K562 (cell line): Measurements from ENCODE around the gene CCR5AS.

Experiments used
- ATAC-seq: fragments of 200-7000 bp; cut with Tn5 transposase; 3 replicates; pipeline ENCODE4 v1.9.1; 2020; ENCODE audit warnings: moderate library complexity
- BruUV-seq: library from RNA; stranded (reverse); fragments of 400-500 nt; replicated peaks from 2 replicates; lab custom pipeline; 2021; lab: Mats Ljungman, UMichigan
- CTCF ChIA-PET: fragments of 300-600 bp; formaldehyde crosslinking; extraction: SDS; loops from one replicate; lab custom pipeline; 2021; ENCODE audit warnings: low intra/inter-chr PET ratio; lab: Yijun Ruan, JAX
- POLR2A ChIA-PET: fragments of 300-600, 350-650 bp; sonication (Branson Sonifier 250); formaldehyde crosslinking; extraction: SDS; loops from one replicate; lab custom pipeline; 2021; ENCODE audit warnings: antibody characterized with exemption, inconsistent platforms; lab: Yijun Ruan, JAX
- DNase-seq, 4 experiments: peaks; one replicate each; pipeline versions ENCODE4 v3.0.0 to v3.0.0-alpha.2; 2011 to 2018; ENCODE audit warnings: low spot score in 3 of 4, mixed read lengths in 3 of 4; ENCODE audit errors: extremely low read depth in 1 of 4
- FAIRE-seq: peaks from 2 replicates; lab custom pipeline; 2011; peaks lifted over from hg19 to GRCh38; lab: Jason Lieb, UNC
- H2AFZ ChIP-seq: 2 replicates; pipeline ENCODE4 v1.6.0; 2011; ENCODE audit warnings: low read depth, low read length, control low read depth, inconsistent platforms
- H3K27ac ChIP-seq: fragments of 200-600 bp; 3 replicates; pipeline ENCODE4 v1.8.0; 2011; ENCODE audit warnings: low read depth, mild to moderate bottlenecking, control low read depth, inconsistent platforms, low read length, moderate library complexity, mixed read lengths; ENCODE audit errors: extremely low read depth
- H3K27me3 ChIP-seq, 2 experiments: fragments of 300-600 bp in 1 of 2; 2 replicates in 1 of 2; 3 replicates in 1 of 2; pipeline versions ENCODE4 v1.6.0 to v1.8.0; 2011; ENCODE audit warnings: inconsistent platforms in 2 of 2, low read length in 2 of 2, mild to moderate bottlenecking in 1 of 2, mixed read lengths in 1 of 2, moderate library complexity in 1 of 2; ENCODE audit not compliant: control insufficient read depth in 2 of 2, insufficient read depth in 2 of 2
- H3K36me3 ChIP-seq: fragments of 300-600 bp; 3 replicates; pipeline ENCODE4 v1.8.0; 2011; ENCODE audit warnings: mild to moderate bottlenecking, low read length, inconsistent platforms; ENCODE audit not compliant: control insufficient read depth, insufficient read depth
- H3K4me1 ChIP-seq, 2 experiments: fragments of 200-600 bp in 1 of 2; replicated peaks in 1 of 2; 2 replicates in 1 of 2; 3 replicates in 1 of 2; pipeline versions ENCODE4 v1.5.1 to v1.8.0; 2011; ENCODE audit warnings: inconsistent platforms in 2 of 2, low read length in 2 of 2, mild to moderate bottlenecking in 1 of 2, mixed read lengths in 1 of 2, moderate library complexity in 1 of 2; ENCODE audit not compliant: control insufficient read depth in 2 of 2, insufficient read depth in 2 of 2
- H3K4me2 ChIP-seq: 2 replicates; pipeline ENCODE4 v1.6.1; 2011; ENCODE audit warnings: low read length, control low read depth, inconsistent platforms, mixed read lengths; ENCODE audit not compliant: insufficient read depth
- H3K4me3 ChIP-seq: fragments of 200-600 bp; sonication (generic), shearing (Covaris generic); 2 replicates; pipeline ENCODE4 v1.5.1; 2016; ENCODE audit warnings: control low read depth, inconsistent platforms
- H3K79me2 ChIP-seq: fragments of 200-600 bp; 3 replicates; pipeline ENCODE4 v1.8.0; 2011; ENCODE audit warnings: low read length, inconsistent platforms; ENCODE audit not compliant: control insufficient read depth, insufficient read depth
- H3K9ac ChIP-seq, 2 experiments: 2 replicates each; pipeline versions ENCODE4 v1.6.0 to v1.6.1; 2011; ENCODE audit warnings: low read depth in 2 of 2, low read length in 2 of 2, control low read depth in 1 of 2, inconsistent platforms in 1 of 2, mild to moderate bottlenecking in 1 of 2, mixed read lengths in 1 of 2; ENCODE audit not compliant: insufficient read depth in 1 of 2
- H3K9me1 ChIP-seq: one replicate; pipeline ENCODE4 v1.6.0; 2011; ENCODE audit warnings: inconsistent platforms, mild to moderate bottlenecking, low read length, moderate library complexity; ENCODE audit not compliant: control insufficient read depth, insufficient read depth
- H3K9me3 ChIP-seq: replicated peaks from 2 replicates; pipeline ENCODE4 v1.5.1; 2011; ENCODE audit warnings: low read depth, low read length, inconsistent platforms; ENCODE audit not compliant: control insufficient read depth, insufficient read depth
- H4K20me1 ChIP-seq: replicated peaks from 2 replicates; pipeline ENCODE4 v1.6.1; 2011; ENCODE audit warnings: low read length, inconsistent platforms, mixed read lengths; ENCODE audit not compliant: control insufficient read depth, insufficient read depth
- ETS2 ChIP-seq: IDR thresholded peaks from 2 replicates; pipeline ENCODE4 v1.6.1; 2016; ENCODE audit warnings: borderline replicate concordance, missing genetic modification characterization, mild to moderate bottlenecking, moderate library complexity, missing compliant biosample characterization; ENCODE audit not compliant: poor library complexity, severe bottlenecking
- HDAC8 ChIP-seq: fragments of 450-650 bp; IDR thresholded peaks from 2 replicates; pipeline ENCODE4 v1.6.1; 2016; ENCODE audit warnings: mild to moderate bottlenecking, missing genetic modification characterization, moderate library complexity, missing compliant biosample characterization
- HIVEP1 ChIP-seq: fragments of 250-450 bp; sonication (Bioruptor Pico); IDR thresholded peaks from 2 replicates; pipeline ENCODE4 v1.4.0; 2020; ENCODE audit warnings: mild to moderate bottlenecking
- HMGXB4 ChIP-seq: sonication (generic); formaldehyde crosslinking; IDR thresholded peaks from 2 replicates; pipeline ENCODE4 v1.8.1; 2023; ENCODE audit warnings: mild to moderate bottlenecking, missing genetic modification reagents
- HOMEZ ChIP-seq: fragments of 250-450 bp; sonication (Bioruptor Pico); IDR thresholded peaks from 2 replicates; pipeline ENCODE4 v1.4.0; 2020; ENCODE audit warnings: mild to moderate bottlenecking, moderate library complexity
- MNT ChIP-seq, 2 experiments: fragments of 450-650 bp; conservative IDR thresholded peaks; 2 replicates each; pipeline ENCODE4 v1.6.1; 2017; ENCODE audit warnings: mild to moderate bottlenecking in 2 of 2, moderate library complexity in 2 of 2
- MXD1 ChIP-seq: fragments of 250-450 bp; sonication (Bioruptor Pico); IDR thresholded peaks from 2 replicates; pipeline ENCODE4 v1.8.0; 2021; ENCODE audit warnings: borderline replicate concordance, mild to moderate bottlenecking, moderate library complexity; ENCODE audit not compliant: poor library complexity, severe bottlenecking
- OTX1 ChIP-seq: fragments of 450-650 bp; formaldehyde crosslinking; IDR thresholded peaks from 2 replicates; pipeline ENCODE4 v1.4.0; 2022; ENCODE audit warnings: mild to moderate bottlenecking
- PHB2 ChIP-seq: fragments of 450-650 bp; IDR thresholded peaks from 2 replicates; pipeline ENCODE4 v1.6.1; 2017; ENCODE audit warnings: low read depth
- POLR2H ChIP-seq: IDR thresholded peaks from 2 replicates; pipeline ENCODE4 v1.6.1; 2016; ENCODE audit warnings: missing genetic modification characterization, low read depth, mild to moderate bottlenecking, control low read depth, missing compliant biosample characterization, moderate library complexity
- POLR3G ChIP-seq: IDR thresholded peaks from 2 replicates; pipeline ENCODE4 v1.6.1; 2011; ENCODE audit not compliant: insufficient read length, insufficient replicate concordance; ENCODE audit errors: extremely low read depth
- PTBP1 ChIP-seq: fragments of 200-400 bp; formaldehyde crosslinking; IDR thresholded peaks from 2 replicates; pipeline ENCODE4 v1.6.1; 2017; ENCODE audit warnings: low read depth, low read length
- SRF ChIP-seq, 2 experiments: fragments of 250-450, 450-650 bp in 1 of 2; sonication (Bioruptor Pico) in 1 of 2; sonication (generic) in 1 of 2; formaldehyde crosslinking; IDR thresholded peaks; 2 replicates each; pipeline versions ENCODE4 v1.5.0 to v1.5.1; 2020 to 2022; ENCODE audit warnings: mild to moderate bottlenecking in 1 of 2, missing genetic modification reagents in 1 of 2
- STAG1 ChIP-seq: sonication (generic); formaldehyde crosslinking; IDR thresholded peaks from 2 replicates; pipeline ENCODE4 v1.5.0; 2020; ENCODE audit warnings: missing genetic modification reagents, borderline replicate concordance
- THRB ChIP-seq: fragments of 450-650 bp; formaldehyde crosslinking; conservative IDR thresholded peaks from 2 replicates; pipeline ENCODE4 v1.4.0; 2022; ENCODE audit warnings: mild to moderate bottlenecking, missing genetic modification characterization
- ZNF75A ChIP-seq: fragments of 450-650 bp; formaldehyde crosslinking; IDR thresholded peaks from 2 replicates; pipeline ENCODE4 v1.4.0; 2020; ENCODE audit warnings: mild to moderate bottlenecking
- WGBS: fragments of 100-300 bp; shearing (Covaris generic); methylation state at CpG from one replicate; pipeline ENCODE4 v1.1.6; 2016; ENCODE audit warnings: low coverage, mixed read lengths; ENCODE audit not compliant: insufficient coverage; ENCODE audit errors: missing lambda C conversion rate; 5-methylcytosine and 5-hydroxymethylcytosine counted together
- in situ Hi-C: fragments of 300-500 bp; cut with MboI; formaldehyde crosslinking; loops from 4 replicates; pipeline ENCODE4 v1.15.0; 2018; ENCODE audit warnings: inconsistent platforms, mixed read lengths
- intact Hi-C: fragments of 100-400 bp; cut with micrococcal nuclease; formaldehyde crosslinking; loops from 2 replicates; pipeline ENCODE4 v1.14.2; 2022

CCR5AS gene

GRCh38 chr3:46433841-46434240 is 27.0 kb upstream of the CCR5AS start:
- no peak overlapping the region for H3K4me2 ChIP-seq
- no peaks in the 10 kb centered on the region for H4K20me1 ChIP-seq
- peaks cover 0 to 11% of the 10 kb centered on the region in 2 experiments; a peak in 3 of 5 replicates for H3K4me1 ChIP-seq
- in situ Hi-C loops = no loop called here
- no peak for ATAC-seq
- H2AFZ ChIP-seq = no peak overlapping the region
- BruUV-seq = no TSS peak
- no peak overlapping the region for H3K4me3 ChIP-seq
- 0 out of 2 replicates have a peak, but pooled peaks cover 2% of the 10 kb centered on the region for H3K9me3 ChIP-seq
- WGBS = 0% methylated on average over 1 of the region's 1 CpG
- no peak for DNase-seq
- ChIA-PET POLR2A (interaction anchor here (1.2 kb wide), 1 partner anchor 18 kb away, joined by 3 read pairs; no protein-coding TSS in a partner anchor), CTCF (interaction anchor here (0.7 kb wide), 1 partner anchor 55 kb away, joined by 3 read pairs; no protein-coding TSS in a partner anchor)
- no peaks in the 10 kb centered on the region for H3K9me1 ChIP-seq
- no peaks in the 10 kb centered on the region for H3K79me2 ChIP-seq
- no peak overlapping the region for H3K9ac ChIP-seq
- FAIRE-seq = no peak
- H3K36me3 ChIP-seq = no peaks in the 10 kb centered on the region
- H3K27ac ChIP-seq = no peak overlapping the region
- intact Hi-C loops = no loop called here
- H3K27me3 ChIP-seq = peaks cover 2 to 17% of the 10 kb centered on the region in 2 experiments; a peak in 3 of 5 replicates
- TF ChIP-seq ETS2 = no peak
- no peak for TF ChIP-seq POLR3G
- TF ChIP-seq PTBP1 = no peak
- TF ChIP-seq MXD1 = no peak
- TF ChIP-seq MNT (conservative IDR thresholded peaks at IDR 0.05) = no peak
- no peak for TF ChIP-seq HMGXB4 (CRISPR knock-in tag)
- no peak for TF ChIP-seq POLR2H (tag)
- no peak for TF ChIP-seq HIVEP1 (CRISPR knock-in tag)
- TF ChIP-seq PHB2 = no peak
- no peak for TF ChIP-seq STAG1 (CRISPR knock-in tag)
- TF ChIP-seq SRF (CRISPR knock-in tag; IDR thresholded peaks at IDR 0.05) = no peak
- TF ChIP-seq HDAC8 = no peak
- TF ChIP-seq ZNF75A (CRISPR knock-in tag) = no peak
- no peak for TF ChIP-seq HOMEZ (CRISPR knock-in tag)
- TF ChIP-seq OTX1 = no peak
- no peak for TF ChIP-seq THRB
